AG08395 (cell line): ENCODE data around the gene CAMK2D.

Source experiments
- DNase-seq: peaks from one replicate; pipeline ENCODE4 v3.0.0; 2012; ENCODE audit warnings: mixed read lengths, low spot score

Gene CAMK2D

DNA sequence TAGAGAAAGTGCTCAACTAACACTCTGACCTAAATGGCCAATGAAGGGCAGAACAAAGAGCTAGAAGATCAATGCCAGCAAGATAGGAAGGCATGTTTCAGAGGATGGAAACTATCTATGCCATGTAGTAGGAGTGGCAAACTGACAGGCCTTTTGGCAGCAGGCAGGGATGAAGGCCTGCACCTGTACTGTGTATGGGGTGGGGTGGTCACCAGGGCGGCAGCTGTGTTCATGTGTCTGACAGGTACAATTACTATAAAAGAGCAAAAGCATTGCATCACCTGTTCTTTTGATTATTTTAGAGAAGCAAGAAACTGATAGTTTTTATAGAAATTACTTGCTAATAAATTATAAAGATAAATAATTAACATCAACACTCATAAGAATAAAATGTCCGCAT, 239.1 kb downstream of the CAMK2D start:
- no peak for DNase-seq

DNA sequence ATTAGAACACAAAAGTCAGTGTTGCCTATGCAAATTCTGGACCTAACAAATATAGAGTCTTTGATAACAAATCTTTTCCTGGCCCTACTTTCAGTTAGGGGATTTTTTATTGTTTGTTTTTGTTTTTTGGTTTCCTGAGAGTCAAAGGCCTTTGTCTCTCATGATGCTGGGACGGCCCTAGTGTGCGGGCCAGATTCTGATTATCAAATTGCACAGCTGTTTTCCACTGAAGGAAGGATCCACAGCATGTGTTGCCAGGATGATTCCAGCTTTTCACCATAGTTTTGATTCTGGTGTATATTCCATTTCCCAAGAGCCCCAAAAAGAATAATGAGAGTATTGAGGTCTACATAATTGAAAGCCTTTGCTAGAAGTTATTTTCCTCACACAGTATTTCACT, 248.2 kb downstream of the CAMK2D start:
- no peak for DNase-seq

- DNase-seq = no peak
These were observed 248.7 kb downstream of the CAMK2D start for GRCh38 chr4:113512880-113513279.

DNA sequence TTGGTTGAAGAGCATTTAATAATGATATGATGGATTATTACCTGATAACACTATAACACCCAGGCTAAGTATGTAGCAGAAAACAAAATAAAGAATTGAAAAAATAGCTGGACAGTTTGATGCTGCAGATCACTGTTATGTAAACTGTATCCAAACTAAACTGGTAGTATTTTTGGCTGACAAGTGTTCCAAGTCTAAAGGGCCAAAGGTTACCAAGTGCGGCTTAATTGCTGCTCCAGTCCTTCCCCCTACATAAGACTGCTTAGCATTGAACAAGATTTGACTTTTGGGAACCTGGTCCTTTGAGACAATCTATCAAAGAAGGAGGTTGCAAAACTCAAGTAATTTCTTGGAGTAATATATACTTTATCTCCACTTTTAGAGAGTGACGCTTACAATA, 249.6 kb downstream of the CAMK2D start:
- DNase-seq = no peak

GRCh38 chr4:113509851-113510250, 251.7 kb downstream of the CAMK2D start:
- no peak for DNase-seq

GRCh38 chr4:113505044-113505443, 256.5 kb downstream of the CAMK2D start:
- no peak for DNase-seq

DNA sequence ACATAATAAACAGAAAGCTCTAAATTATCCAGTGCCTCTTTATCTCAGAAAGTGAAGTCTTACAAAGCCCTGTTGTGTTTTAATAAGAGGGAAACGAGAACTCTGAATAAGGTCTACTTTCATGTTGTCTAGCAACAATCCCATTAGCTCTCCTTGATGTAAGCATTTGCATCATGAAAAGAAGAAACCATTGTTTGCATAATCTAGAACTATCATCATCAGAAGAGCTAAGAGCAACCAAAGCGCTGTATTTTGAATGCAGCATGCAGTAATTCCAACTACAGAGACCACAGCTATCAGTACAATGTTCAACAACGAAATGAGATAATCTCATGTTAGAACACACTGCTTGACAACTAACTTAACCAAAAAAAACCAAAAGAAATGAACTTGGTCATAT, 257.1 kb downstream of the CAMK2D start:
- no peak for DNase-seq

GRCh38 chr4:113503691-113504090, 257.8 kb downstream of the CAMK2D start:
- DNase-seq = no peak

- no peak for DNase-seq
These were observed 258.6 kb downstream of the CAMK2D start for GRCh38 chr4:113502906-113503305.

- peak; percentile 3 for DNase-seq
These were observed 259.1 kb downstream of the CAMK2D start for GRCh38 chr4:113502476-113502875.

- DNase-seq = no peak
These were observed 261.1 kb downstream of the CAMK2D start for GRCh38 chr4:113500424-113500823.

GRCh38 chr4:113499696-113500095, 261.8 kb downstream of the CAMK2D start:
- peak; percentile 19 for DNase-seq

- no peak for DNase-seq
These were observed 262.4 kb downstream of the CAMK2D start for GRCh38 chr4:113499166-113499565.

- no peak for DNase-seq
These were observed 264.2 kb downstream of the CAMK2D start for GRCh38 chr4:113497154-113497884.

GRCh38 chr4:113496698-113497097, 264.8 kb downstream of the CAMK2D start:
- DNase-seq = no peak

DNA sequence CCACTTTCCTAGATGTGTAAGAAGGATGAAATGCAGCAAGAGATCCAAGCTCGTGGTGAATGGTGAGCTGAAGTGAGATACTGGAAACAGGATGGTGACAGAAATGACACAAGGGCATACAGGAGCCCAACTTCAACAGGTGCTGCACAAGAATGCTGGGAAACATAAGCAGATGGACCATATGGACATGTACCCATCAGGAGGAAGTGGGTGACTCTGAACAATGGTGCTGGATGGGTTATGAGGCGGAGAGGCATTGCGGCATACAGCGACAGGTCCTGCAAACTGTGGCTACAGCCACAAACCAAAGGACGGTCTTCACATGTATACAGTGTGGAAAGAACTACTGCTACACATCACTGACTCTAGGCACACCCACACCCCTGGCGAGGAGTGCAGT, 265.7 kb downstream of the CAMK2D start:
- DNase-seq = no peak

DNA sequence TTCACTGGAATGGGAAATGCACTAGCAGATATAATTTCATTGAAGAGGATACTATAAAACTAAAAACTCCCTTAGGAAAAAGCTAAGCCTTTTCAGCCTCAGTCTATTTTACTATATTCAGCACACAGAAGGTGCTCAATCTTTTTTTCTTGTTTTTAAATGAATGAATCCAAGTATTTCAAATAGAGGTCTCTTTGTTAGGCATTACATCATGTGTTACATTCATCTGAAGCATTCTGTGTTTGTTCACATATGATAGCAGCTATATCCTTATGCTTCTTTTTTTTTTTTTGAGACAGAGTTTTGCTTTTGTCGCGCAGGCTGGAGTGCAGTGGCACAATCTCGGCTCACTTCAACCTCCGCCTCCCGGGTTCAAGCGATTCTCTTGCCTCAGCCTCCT, 278.4 kb downstream of the CAMK2D start:
- no peak for DNase-seq

- no peak for DNase-seq
These were observed 279.2 kb downstream of the CAMK2D start for GRCh38 chr4:113482325-113482724.

DNA sequence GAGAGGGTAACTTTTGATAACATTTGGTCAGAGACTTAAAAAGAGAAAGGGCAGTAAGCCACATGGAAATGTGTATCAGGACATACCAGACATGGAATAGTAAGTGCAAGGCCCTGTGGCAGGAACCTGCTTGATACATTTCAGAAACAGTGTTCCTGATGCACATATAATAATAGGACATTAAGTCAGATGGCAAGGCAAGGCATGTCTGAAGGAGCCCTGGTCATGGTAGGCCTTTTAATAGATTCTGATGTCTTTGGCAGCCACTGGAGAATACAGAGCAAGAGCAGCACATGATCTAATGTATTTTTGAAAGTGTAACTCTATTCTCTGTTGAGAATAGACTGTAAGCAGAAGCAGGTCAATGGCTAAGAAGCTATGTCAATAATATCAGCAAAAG, 279.7 kb downstream of the CAMK2D start:
- DNase-seq = no peak

DNA sequence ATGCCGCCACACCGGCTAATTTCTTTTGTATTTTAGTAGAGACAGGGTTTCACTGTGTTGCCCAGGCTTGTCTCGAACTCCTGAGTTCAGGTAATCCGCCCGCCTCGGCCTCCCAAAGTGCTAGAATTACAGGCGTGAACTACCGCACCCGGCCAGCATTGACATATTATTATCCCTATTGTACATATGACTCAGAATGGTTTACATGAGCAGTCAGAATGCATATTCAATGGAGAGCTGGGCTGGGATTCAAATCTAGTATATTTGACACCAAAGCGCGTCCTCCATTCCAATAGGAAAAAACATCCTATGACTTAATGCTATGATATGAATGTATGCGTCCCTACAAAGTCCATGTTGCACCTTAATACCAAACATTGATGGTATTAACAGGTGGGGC, 281.4 kb downstream of the CAMK2D start:
- no peak for DNase-seq

DNA sequence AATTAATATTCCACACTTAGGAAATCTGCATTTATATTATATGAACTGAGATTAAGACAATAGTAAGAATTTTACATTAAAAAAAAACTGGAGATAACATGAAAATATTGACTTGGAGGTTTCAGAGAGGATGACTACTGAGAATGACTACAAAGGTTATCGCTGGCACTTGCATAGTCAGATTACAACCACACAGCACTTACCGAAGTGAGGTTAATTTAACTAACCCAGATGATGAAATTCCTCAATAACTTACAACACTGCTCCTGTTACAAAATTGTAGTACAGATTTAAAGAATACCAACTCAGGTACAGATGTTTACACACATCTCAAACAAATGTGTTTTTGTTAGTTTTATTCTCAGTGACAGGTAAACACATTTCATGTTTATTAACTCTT, 283.5 kb downstream of the CAMK2D start:
- no peak for DNase-seq

DNA sequence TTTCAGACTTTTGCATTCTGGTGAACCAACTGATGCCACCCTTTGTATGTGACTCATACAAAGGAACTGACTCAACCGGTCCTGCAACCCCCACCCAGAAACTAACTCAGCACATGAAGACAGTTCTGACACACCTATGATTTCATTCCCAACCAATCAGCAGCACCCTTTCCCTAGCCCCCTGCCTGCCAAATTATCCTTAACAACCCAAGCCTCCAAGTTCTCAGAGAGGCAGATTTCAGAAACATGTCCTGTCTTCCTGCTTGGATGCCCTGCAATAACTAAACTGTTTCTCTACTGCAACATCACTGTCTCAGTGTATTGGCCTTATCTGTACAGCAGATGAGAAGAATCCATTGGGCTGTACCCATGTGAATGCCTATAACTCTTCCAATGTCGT, 284.7 kb downstream of the CAMK2D start:
- DNase-seq = no peak

DNA sequence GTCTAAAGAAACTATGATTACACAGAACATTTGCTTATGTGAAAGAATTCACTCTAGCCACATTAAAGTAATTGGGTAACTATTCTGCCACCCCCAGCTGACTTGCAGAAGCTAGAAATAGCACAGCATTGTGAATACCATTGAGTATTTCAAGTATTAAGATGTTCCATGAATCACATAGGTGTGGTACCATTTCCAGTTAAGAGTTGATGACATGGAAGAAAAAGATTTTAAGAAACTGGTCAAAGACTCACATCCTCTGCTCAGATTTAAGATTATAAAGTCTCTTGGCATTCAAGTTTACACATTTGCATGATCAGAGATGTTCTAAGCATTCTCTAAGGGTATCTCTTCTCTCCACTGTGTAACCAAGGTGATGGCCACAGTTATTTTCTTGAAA, 287.5 kb downstream of the CAMK2D start:
- peak; percentile 67 for DNase-seq

DNA sequence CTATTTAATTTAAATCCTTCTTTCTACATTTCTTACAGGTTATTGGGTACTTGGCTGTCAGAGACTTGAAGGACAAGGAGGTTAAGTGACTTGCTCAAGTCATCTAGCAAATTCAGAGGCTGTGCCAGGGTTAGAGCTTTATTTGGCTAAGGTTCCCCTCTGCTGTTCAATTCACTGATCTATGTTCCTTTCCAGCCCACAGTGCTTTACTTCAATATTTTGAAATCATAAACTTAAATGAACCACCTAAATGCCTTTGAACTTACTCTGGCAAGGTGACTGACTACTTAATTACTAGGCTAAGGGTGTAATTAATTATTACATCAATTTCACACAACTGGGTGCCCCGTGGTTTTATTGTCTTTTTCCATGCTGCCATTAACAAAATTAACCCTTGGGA, 288.7 kb downstream of the CAMK2D start:
- DNase-seq = no peak
